HL-60/S4 treated with retinoic acid at 250 ng/mL for 4 days and 3 days (cell line): ENCODE measurements around the gene STK39.

Source experiments
- in situ Hi-C: fragments of 300-500 bp; cut with MboI; formaldehyde crosslinking; loops from 2 replicates; pipeline ENCODE4 v1.7.0; 2022; ENCODE audit warnings: low sequenced_read_pairs

STK39 gene

DNA sequence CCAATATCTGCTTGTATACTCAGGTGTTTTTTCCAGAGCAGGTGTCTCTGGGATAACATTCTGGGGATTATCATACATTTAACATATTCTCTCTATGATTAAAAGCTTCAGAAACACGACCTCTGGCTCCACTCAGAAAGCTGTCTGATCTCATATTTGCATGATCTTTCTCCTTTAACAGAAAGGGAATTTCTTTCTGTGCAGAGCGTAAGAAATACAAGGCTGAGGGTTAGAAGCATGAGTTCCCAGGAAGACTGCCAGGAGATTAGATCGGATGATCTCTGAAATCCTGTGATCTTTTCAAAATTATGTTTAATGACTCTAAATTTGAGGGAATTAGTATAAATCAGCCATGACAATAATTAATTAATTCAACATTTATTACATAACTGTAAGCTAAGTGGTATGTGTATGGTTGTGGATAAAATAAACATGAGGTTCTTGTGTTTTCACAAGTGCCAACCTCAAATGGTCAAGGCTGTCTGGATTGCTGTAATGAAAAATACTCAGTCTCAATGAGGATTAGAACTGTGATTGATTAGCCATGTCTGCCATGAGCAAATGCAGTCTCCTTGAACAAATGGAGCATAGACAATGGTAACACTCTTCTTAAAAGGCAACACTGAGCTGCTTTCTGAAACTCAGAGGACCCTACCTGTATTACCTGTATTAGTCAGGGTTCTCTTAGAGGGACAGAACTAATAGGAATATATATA is 304.9 kb downstream of the STK39 start:
- in situ Hi-C loops = no loop called here

DNA sequence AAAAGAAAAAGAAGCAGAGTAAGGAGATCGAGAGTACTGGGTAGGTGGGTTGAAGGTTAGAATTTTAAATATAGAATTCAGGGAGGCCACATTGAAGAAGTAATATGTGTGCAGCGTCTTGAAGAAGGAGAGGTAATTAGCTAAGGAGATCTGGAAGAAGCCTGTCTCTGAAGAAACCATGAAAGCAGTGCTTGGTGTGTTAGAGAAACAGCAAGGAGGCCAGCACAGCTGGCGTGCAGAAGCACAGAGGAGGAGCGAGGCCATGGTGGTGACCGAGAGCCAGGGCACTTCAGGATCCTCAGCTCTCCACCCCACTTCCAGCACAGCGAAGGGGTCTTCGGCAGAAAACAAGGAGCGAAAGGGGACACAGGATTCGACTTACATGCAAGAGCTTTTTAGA is 305.8 kb downstream of the STK39 start:
- in situ Hi-C loops = no loop called here

DNA sequence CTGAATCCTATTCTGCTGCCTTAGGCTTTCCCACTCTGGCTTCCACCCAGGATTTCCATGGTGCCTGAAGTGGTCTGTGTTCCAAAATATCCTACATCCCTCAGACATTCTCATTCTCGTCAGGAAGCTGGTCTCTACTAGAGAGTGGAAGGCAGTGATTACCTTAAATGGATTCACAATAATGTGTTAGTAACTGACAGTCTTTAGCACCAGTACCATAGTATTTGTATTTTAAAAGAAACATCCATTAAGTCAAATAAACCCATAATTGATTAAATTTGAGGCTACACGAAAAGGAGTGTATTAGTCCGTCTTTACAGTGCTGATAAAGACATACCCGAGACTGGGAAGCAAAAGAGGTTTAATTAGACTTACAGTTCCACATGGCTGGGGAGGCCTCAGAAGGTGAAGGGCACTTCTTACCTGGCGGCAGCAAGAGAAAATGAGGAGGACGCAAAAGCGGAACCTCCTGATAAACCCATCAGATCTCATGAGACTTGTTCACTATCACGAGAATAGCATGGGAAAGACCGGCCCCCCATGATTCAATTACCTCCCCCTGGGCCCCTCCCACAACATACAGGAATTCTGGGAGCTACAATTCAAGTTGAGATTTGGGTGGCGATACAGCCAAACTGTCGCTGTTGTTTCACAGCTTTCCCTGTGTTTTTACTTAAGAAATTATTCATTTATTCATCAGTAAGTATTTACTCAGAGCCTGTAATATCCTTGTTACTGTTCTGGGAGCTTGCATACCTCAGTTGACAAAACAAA is 306.5 kb downstream of the STK39 start:
- in situ Hi-C loops = no loop called here

DNA sequence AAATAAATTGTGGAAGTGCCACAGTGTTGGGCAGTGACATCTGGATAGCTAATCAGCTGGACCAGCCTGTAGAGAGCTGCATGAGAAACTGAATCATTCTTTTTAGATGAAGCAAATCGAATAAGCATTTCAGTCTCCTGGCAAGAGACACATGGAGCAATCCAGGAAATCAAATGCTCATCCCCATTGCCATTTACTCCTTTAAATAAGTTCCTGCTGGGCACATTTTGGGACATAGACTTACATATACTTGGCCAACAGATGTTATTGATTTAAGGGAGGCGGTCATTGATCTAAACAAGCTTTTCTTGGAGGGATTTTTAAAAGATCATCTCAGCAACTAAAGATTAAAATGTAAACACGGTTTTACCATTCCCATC is 307.1 kb downstream of the STK39 start:
- in situ Hi-C loops = no loop called here

DNA sequence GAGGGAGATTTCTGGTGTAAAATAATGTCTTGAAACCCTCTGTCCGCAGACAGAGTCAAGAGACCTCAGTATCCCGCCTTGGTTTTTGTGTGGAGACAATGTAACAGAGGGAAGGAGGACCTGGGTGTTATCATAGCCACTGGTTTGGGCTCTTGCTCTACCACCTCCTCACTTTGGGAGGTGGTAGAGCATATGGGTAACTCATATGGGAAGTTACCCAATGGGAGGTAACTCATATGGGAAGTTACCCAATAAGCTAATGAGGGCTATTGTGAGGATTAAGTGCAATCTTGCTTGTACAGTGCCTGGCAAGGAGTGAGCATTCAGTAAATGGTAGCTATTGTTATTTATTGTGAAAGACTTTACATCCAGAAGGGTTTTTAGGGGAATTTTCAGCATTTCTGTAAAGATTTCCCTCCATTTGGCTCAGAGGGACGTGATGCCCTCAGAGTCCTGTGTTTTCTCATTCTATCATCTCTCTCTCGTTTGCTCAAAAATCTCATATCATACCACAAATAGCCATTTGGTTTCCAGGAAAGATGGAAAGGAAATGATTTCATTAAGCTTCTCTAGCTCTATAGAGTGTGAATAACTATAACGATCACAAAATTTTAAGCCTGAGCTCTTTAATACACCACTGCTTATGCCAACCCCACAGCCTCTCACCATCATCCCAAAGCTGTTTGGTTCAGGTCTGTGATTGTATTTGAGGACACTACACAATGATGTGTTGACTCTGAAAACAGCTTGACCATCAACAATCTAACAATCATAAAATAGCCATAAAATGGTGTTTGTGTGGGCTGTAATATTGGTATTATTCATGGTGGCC is 307.7 kb downstream of the STK39 start:
- in situ Hi-C loops = no loop called here

DNA sequence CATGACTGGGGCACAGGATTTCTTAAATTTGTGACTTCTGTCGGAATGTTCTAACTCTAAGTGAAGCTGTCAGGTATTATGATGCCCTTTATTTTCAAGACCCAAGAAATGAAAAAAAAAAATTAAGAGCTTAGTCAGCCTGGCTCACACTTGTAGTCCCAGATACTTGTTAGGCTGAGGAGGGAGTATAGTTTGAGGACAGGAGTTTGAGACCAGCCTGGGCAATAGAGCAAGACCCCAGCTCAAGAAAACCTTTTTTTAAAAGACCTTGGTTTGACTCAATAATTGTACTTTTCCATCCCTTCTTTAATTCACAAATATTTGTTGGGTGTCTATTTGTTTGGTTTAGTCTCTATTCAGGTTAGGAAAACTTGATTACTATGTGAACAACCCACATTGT is 310.0 kb downstream of the STK39 start:
- in situ Hi-C loops = no loop called here

DNA sequence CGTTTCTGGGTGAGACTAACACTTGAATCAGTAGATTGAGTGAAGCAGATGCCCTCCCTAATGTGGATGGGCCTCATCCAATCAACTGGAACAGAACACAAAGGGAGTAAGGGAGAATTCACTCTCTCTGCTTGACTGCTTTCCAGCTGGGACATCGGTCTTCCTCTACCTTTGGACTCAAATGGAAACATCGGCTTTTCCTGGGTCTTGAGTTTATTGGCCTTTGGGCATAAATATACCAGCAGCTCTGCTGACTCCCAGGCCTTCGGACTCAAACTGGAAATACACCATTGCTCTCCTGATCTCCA is 311.6 kb downstream of the STK39 start:
- in situ Hi-C loops = no loop called here

DNA sequence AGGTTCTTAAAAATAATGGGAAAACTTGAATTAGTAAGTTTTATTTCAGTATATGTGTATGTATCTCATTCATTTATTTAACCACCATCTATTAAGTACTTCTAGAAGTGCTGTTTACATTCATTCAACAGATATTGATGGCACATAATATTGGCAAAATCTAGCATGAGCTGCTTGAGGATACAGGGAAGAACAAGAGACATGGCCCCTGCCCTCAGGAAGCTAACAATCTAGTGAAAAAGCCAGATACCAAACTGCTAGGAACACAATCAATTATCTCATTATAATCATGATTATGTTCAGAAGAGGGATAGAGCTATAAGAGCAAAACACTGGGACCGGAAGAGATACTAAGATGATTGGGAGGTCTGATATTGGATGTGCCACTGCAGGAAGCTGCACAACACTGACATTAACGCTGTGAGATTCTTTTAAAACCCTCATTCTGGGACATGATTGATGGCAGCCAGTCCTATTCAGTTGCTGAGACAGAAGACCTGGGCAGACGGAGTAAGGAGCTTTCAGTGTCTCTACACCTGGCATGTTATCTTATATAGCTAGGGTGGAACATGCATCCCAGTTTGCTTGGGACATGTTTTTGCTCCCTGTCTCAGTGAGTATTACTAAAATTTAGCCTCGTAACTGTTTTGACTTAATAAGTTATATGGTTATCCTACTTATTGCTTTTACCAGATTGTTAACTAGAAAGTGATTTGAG is 314.1 kb downstream of the STK39 start:
- in situ Hi-C loops = no loop called here

DNA sequence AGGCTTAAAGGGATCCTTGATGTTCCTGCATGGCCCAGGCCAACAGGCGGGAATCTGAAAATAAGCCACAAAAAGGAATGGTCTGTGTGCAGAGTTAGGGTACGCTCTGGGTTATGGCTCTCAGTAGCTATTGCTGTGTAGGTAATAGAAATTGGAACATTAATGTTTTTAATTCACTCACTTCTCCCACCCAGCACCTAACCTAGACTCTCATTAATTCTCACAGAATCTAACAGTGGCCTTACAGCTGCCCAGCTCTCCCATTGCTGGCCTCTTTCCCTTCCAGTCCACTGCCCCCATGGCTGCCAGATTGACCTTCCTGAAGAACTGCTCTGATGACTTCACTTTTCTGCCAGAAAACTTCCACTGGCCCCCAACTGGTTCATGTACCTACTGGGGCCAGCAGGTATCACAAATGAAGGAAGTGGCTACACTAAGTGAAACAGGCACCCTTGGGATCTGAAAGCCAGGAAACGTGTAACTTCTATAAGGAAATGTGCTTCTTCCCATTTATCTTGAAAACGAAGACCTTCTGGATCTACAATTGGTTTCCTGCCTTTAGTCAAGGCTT is 315.2 kb downstream of the STK39 start:
- in situ Hi-C loops = no loop called here

DNA sequence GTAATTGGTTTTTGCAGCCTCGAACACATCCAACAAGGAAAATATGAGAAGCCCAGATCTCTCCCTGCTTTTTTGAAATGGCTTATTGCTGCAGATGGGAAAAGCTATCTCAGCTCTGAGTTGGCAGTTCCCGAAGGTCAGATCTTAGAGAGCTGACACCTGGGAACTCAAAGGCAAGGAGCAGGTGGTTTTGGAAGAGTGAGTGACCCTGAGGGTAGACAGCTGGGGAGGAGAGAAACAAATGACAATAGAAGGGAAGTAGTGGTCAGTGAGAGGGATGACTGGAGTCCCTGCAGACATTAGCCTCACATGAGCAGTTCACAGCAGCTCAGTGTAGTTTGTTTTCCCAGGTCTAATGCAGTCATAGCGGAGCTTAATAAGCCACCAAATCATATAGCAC is 317.9 kb downstream of the STK39 start:
- in situ Hi-C loops = no loop called here

DNA sequence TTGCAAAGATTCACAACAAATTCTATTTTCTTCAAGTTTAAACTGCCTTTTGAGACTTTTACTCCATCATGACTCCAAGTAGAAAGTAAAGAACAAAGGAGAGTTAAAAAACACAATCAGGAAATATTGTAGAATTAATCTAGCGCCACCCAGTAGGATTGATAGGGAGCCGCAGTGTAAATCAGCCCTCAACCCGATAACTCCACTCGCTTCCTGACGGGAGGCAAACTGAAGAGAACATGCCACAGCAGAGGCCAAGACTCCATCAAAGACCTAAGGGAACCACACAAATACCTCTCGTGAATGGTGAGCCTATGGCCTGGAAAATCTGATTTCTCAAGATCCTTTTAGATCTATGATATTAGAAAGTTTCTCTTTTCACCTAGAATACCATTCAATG is 319.0 kb downstream of the STK39 start:
- in situ Hi-C loops = no loop called here

DNA sequence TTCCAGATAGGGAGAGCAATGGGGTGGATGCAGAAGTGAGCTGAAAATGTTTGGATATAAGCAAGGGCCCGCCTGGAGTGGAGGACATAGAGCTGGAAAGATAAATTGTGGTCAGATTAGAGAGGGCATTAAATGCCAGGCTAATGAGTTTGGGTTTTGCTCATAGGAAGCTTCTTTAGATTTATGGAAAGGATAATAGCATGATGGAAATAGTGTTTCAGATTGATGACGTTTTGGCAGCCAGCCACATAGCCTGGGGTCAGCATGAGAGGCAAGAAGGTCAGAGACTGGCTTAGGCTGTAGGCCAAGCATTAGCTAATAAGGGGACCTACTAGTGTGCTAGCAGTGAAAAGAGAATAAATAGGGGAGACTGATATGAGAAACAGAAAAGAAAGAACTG is 321.6 kb downstream of the STK39 start:
- in situ Hi-C loops = no loop called here

DNA sequence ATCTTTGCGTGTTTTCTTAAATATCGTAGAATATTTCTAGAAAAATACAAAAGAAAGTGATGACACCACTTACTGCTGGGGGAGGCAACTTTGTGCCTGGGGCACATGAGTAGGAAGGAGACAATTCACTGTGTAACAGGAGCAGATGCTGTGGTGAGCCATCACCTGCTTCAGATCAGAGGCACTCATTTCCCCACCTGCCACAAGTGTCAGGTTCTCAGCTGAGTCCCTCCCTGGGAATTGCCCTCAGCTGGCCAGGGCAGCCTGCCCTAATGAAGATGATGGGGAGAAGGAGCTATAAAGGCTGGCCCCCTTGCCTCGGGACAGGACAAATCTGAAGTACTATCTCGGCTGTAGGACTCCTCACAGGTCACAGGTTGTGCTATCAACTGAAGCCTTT is 322.8 kb downstream of the STK39 start:
- in situ Hi-C loops = no loop called here

DNA sequence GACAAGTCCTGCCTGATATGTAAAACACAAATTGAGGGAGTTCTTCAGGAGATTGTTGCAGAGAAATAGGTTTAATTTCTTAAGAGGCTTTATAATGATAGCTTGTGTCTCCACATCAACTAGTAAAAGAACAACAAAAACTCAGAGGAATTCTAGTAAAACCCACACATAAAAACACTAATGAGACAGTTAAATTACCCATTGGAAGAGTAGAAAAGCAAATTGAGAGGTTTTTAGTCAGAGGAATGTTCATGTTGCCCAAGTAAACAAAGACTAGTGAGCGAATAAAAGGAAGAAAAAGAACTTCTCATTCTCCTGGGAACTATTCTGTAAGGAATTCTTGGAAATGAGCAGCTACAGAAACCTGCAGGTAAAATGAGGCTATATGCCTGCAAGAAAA is 330.6 kb downstream of the STK39 start:
- in situ Hi-C loops = no loop called here

DNA sequence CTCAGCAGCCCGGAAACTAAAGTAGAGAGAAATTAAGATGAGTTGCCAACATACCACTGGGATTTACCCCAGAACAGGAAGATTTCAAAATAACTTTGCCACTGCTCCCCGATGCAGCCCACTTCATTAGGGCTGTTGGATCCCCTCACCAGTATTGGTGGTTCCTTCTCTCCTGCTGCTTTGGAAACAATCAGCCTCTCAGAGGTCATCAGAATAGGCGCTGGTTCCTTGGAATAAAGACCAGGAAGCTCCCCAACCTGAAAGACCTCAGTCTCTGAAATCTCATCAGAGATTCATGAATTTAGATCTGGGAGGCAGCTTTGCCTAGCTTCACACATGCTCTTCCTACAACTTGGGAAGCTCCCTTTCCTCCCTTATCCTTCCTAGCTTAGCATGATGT is 332.4 kb downstream of the STK39 start:
- in situ Hi-C loops = no loop called here

DNA sequence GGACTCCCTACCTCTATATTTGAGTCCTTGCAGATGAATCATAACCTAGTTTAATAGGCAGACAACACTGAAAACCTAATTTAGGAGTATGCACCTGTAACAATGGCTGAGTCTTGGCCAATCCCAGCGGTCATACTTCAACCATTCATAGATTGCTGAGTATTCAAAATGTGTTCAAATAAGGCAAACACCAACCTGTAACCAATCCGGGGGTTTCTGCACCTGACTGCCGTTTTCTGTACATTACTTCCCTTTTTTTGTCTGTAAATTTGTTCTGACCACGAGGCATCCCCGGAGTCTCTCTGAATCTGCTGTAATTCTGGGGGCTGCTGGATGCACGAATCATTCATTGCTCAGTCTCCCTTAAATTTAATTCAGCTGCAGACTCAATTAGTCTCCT is 338.6 kb downstream of the STK39 start:
- in situ Hi-C loops = no loop called here

DNA sequence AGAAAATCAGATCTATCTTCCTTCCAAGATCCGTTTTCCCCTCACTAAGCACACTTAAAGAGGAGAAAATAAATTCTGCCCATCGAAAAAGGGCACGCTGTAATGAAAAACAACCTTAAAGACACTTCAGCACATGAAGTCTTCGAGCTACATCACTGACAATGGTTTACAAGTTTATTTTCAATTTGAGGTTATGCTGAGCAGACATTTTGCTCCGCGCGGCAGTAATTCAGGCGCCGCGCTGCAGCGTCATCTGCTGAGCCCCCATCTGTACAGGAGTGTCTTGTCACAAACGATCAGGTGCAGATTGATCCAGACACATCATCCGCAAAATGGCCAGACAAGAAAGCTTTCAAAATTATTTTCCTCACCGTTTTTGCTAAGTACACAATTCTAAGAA is 341.7 kb downstream of the STK39 start:
- in situ Hi-C loops = no loop called here
